Endometrial microvascular endothelial cells (primary cell): ENCODE results near the gene GMPR. TPM values are rescaled to one million over a fixed set of nuclear protein-coding genes. Genes with fewer than 3 reads are reported as not detected.

Source experiments
- in situ Hi-C: cut with HindIII; loops from 2 replicates; pipeline ENCODE4 v1.10.0; 2017; ENCODE audit warnings: low sequenced_read_pairs, low pct_unique_long_range_greater_than_20kb; ENCODE audit errors: inconsistent ontology term
- total RNA-seq: library from RNA; depleted of rRNA; stranded (reverse); fragments of >200 nt; gene quantifications from one replicate; pipeline ENCODE4 v1.2.3, GENCODE V29; 2015; ENCODE audit errors: inconsistent ontology term

The GMPR gene
- total RNA-seq, 1 donor from 2014 or later = 33.8 TPM

DNA sequence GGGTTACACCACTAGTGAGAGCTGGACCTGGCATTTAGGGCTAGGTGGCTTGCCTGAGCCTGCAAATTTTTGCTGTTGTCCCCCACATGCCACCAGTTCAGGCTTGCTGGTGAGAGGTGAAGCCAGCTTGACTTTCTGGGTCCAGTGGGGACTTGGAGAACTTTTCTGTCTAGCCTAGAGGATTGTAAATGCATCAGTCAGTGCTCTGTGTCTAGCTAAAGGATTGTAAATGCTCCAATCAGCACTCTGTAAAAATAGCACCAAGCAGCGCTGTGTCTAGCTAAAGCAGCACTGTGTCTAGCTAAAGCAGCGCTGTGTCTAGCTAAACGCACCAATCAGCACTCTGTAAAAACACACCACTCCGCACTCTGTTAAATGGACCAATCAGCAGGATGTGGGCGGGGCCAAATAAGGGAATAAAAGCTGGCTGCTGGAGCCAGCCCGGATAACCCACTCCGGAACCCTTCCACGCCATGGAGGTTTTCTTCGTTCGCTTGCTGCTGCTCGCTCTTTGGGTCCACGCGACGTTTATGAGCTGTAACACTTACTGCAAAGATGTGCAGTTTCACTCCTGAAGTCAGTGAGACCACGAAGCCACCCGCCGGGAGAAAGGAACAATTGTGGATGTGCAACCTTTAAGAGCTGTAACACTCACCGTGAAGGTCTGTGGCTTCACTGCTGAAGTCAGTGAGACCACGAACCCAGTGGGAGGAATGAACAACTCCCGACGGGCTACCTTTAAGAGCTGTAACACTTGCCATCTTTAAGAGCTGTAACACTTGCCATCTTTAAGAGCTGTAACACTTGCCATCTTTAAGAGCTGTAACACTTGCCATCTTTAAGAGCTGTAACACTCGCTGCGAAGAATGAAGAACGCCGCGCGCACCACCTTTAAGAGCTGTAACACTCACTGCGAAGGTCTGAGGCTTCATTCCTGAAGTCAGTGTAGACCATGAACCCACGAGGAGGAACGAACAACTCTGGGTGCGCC is 27.3 kb downstream of the GMPR start:
- in situ Hi-C loops = no loop called here

GRCh38 chr6:16267428-16268263 is 29.3 kb downstream of the GMPR start:
- in situ Hi-C loops = no loop called here

DNA sequence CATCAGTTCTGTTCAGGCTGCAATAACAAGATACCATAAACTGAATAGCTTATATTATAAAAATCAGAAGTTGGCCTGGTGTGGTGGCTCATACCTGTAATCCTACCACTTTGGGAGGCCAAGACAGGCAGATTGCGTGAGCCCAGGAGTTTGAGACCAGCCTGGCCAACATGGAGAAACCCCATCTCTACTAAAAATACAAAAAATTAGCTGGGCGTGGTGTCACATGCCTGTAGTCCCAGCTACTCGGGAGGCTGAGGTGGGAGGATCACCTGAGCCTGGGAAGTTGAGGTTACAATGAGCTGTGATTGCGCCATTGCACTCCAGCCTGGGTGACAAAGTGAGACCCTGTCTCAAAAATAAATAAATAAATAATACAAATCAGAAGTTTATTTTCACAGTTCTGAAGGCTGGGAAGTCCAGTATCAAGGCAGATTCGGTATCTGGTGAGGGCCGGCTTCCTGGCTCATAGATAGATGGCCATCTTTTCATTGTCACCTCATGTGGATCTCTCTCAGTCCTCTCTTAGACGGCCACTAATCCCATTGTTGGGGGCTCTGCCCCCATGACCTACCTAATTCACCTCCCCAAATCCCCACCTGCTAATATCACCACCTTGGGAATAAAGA is 31.2 kb downstream of the GMPR start:
- in situ Hi-C loops = loop anchor here (5.0 kb wide), 1 partner anchor 32 kb away; the partner anchor contains the start of gene GMPR

DNA sequence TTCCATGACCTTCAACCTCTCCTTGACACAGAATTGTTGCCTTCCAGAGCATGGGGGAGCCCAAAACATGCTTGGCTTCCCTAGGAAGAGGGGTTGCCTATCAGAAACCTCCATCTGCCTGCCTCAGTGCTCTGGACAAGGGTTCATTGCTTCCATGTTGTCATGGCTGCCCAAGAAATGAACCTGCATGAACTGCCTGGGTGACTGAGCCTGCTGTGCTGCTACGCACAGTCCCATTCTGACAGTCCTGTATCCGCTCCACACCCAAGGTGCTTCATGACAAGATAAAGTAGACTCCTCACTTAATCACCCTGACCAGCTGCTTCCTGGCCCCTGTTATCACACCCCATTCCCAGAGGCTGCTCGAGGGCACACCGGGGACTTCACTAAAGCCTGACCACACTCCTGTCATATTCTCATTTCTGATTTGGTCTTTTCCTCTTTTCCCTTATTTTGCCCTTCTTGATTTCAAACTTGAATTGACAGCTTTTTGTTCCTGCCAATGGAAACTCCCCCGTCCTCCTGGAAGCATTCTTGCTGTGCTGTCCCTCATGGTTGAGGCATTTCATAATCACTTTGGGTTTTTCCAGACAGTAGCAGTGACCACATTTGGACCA is 31.9 kb downstream of the GMPR start:
- in situ Hi-C loops = loop anchor here (5.0 kb wide), 1 partner anchor 33 kb away; the partner anchor contains the start of gene GMPR

- in situ Hi-C loops = loop anchor here (5.0 kb wide), 1 partner anchor 34 kb away; the partner anchor contains the start of gene GMPR
These were observed 33.0 kb downstream of the GMPR start for GRCh38 chr6:16271428-16271827.

DNA sequence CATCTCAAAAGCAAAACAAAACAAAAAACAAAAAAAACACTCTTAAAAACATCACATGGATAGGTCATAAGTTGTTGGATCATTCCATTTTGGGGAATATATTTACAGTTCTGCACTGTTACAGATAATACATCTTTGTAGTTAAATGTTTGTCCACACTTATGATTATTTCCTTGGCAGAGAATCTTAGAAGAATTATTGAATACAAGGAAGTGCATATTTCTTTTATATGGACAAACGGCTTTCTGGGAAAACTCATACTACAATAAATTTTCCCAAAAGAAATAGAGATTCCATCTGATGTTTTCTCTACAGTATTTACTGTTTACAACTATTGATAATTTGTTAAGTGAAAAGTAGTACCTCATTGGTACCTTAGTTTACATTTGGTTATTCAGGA is 33.8 kb downstream of the GMPR start:
- in situ Hi-C loops = loop anchor here (5.0 kb wide), 1 partner anchor 35 kb away; the partner anchor contains the start of gene GMPR

DNA sequence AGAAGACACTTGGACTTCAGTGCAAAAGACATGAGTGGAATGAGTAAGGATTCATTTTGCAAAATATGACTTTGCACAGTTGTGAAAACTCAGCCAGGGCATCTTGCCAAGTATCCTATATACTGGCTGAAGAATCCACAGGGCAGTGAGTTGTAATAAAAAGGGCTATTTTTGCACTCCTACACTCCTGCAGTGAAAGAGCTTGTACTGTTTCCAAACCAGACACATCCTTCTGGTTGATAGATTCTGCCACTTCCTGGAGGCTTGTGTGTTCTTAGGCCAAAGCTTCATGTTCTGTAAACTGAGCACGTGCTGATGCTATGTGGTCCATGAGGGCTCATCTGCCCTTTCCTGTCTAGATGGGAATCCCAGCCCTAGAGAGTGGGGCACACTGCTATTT is 34.9 kb downstream of the GMPR start:
- in situ Hi-C loops = loop anchor here (5.0 kb wide), 1 partner anchor 36 kb away; the partner anchor contains the start of gene GMPR

DNA sequence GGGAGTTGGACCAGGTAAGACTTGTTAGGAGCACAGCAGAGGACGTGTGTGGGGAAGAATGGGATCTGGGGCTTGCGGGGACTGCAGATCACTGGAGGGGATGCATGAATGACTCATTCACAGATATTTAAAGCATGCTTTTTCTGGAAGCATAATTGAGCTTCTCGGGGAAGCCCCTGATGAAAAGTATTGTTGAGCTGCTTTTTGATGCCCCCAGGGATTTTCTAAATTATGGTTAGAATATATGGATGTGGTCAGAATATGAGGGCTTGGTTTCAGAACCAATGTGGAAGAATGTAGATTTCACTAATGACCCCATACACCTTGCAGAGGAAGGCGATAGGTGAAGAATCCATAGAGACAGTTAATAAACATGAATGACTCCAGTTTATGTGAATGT is 36.1 kb downstream of the GMPR start:
- in situ Hi-C loops = loop anchor here (5.0 kb wide), 1 partner anchor 37 kb away; the partner anchor contains the start of gene GMPR

DNA sequence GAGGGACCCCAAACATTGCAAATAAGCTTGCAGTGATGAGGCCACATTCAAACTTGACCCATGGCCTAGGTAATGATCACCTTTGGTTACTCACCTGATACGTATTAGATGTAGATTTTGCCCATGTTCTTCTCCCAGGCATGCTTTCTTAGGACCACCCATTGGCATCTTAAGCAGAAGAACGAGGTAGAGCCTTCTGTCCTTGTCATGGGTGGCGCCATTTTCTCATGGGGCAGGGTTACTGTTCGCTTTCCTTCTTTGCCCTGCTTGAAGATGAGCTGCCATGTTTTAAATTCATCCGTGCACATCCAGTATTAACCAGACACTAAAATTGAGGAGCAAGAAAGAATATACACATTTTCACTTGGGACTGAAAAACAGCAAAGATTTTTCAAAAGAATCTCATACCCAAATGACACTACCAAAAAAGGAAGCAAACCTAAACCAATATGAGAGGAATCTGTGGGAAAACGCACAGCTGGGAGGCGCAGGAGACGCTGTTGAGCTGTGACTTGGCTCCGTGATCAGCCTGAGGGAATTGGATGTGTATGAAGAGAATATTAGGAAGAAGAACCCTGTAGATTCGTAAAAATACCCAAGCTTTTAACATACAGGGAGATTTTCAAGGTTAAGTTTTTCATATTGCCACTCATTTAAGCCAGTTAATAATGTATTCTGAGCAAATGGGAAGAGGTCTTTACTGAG is 36.6 kb downstream of the GMPR start:
- in situ Hi-C loops = loop anchor here (5.0 kb wide), 1 partner anchor 38 kb away; the partner anchor contains the start of gene GMPR

- in situ Hi-C loops = no loop called here
These were observed 39.0 kb downstream of the GMPR start for GRCh38 chr6:16277101-16277981.

DNA sequence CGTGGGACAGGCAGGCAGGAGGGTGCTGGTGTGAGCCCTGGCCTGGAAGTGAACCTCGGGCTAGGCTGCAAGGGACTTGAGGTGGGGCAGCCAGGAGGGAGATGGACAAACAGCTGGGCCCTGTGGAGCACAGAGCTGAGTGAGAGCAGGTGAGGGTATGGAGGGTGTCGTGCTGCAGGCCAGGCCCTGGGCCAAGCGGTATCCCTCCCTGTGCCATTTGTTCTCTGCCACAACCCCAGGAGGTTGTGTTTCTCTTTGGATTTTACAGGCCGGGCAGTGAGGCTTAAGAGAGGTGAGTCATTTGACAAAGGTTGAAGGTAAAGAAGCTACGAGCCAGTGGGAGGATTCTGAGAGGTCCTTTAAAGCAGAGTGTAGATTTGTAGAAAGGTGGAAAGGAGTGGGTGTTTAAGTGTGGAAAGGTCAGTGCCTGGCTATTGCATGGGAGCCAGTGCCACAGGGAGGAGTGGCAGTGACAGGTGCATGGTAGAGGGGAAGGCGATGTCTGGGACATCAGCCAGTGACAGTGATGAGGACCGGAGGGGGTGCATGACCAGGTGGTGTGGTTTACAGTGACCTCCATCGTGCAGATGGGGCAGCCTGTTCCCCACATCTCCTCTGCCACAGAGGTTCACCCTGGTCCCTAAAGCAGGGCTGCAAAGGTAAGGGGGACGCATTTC is 39.8 kb downstream of the GMPR start:
- in situ Hi-C loops = no loop called here

- in situ Hi-C loops = no loop called here
These were observed 40.4 kb downstream of the GMPR start for GRCh38 chr6:16278750-16279149.

DNA sequence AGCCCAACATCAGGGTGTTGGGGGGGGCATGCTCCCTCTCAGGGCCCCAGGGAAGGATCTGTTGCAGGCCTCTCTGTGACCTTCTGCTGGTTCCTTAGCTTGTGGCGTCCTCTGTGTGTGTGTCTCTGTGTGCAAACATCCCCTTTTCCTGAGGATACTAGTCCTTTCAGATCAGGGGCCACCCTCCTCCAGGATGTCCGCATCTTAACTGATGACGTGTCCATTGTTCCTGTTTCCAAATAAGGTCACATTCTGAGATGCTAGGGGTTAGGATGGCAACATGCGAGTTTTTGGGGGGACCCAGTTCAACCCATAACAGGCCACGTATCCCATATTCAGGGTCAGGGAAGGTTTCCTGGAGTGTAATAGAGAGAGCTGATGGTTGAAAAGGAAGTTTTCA is 40.9 kb downstream of the GMPR start:
- in situ Hi-C loops = no loop called here

DNA sequence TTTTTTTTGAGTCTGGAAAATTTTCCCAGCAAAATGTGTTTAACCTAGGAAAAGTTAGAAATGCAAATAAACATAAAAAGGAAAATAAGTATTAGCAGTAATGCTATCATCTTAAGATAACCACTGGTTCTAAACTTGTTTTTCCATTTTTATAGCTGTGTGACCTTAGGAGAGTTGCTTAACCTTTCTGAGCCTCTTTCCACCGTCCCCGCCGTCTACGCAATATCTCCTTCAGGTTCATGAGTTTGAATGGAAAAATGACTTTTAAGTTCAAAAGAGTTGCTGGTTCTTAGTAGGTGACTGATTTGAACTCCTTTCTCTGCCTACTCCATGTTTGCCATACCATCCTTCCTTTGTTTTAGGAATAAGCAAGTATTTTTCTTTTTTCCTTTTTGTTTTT is 44.0 kb downstream of the GMPR start:
- in situ Hi-C loops = no loop called here

GRCh38 chr6:16284472-16284871 is 46.1 kb downstream of the GMPR start:
- in situ Hi-C loops = no loop called here

- in situ Hi-C loops = no loop called here
These were observed 47.2 kb downstream of the GMPR start for GRCh38 chr6:16285467-16286150.
